SIG-M5 treated with dmso at 0.1 percent for 504 hours (cell line): Measurements from ENCODE around the gene RTRAF.

Experiments used
- DNase-seq: peaks from one replicate; lab custom pipeline; 2025; ENCODE audit not compliant: unreplicated experiment; lab: John Stamatoyannopoulos, UW

The RTRAF gene

GRCh38 chr14:52048641-52049204 lies 59.4 kb downstream of the RTRAF start:
- no peak for DNase-seq

- no peak for DNase-seq
Measured at GRCh38 chr14:52049271-52049670, 59.9 kb downstream of the RTRAF start.

- DNase-seq: no peak
Measured at GRCh38 chr14:52049721-52050588, 60.6 kb downstream of the RTRAF start.

GRCh38 chr14:52051251-52051650 lies 61.9 kb downstream of the RTRAF start:
- DNase-seq: no peak

GRCh38 chr14:52051871-52052270 lies 62.5 kb downstream of the RTRAF start:
- DNase-seq: no peak

GRCh38 chr14:52052288-52052943 lies 63.1 kb downstream of the RTRAF start:
- DNase-seq: no peak

- DNase-seq: no peak
Measured at GRCh38 chr14:52053044-52053443, 63.7 kb downstream of the RTRAF start.

- DNase-seq: no peak
Measured at GRCh38 chr14:52054678-52055077, 65.3 kb downstream of the RTRAF start.

GRCh38 chr14:52055167-52055566 lies 65.8 kb downstream of the RTRAF start:
- DNase-seq: no peak

GRCh38 chr14:52058341-52058740 lies 69.0 kb downstream of the RTRAF start:
- DNase-seq: no peak

GRCh38 chr14:52059649-52060048 lies 70.3 kb downstream of the RTRAF start:
- no peak for DNase-seq

- DNase-seq: no peak
Measured at GRCh38 chr14:52060080-52060479, 70.7 kb downstream of the RTRAF start.
